Retinal pigment epithelial cell (primary cell): Measurements from ENCODE around the gene GLRX2.

Experiments
- DNase-seq: peaks from one replicate; pipeline ENCODE4 v3.0.0-alpha.2; 2010; ENCODE audit warnings: low read depth
- H3K4me3 ChIP-seq: 2 replicates; pipeline ENCODE4 v1.5.1; 2011; ENCODE audit warnings: mild to moderate bottlenecking, low read length, control low read depth, moderate library complexity
- TF ChIP-seq, protein P1 (sequence below): conservative IDR thresholded peaks from 2 replicates; pipeline ENCODE4 v1.5.1; 2011; ENCODE audit warnings: low read depth, low read length, control low read depth, inconsistent platforms

The GLRX2 gene

GRCh38 chr1:193140254-193140653 is 35.0 kb upstream of the GLRX2 start:
- TF ChIP-seq, protein P1, sequence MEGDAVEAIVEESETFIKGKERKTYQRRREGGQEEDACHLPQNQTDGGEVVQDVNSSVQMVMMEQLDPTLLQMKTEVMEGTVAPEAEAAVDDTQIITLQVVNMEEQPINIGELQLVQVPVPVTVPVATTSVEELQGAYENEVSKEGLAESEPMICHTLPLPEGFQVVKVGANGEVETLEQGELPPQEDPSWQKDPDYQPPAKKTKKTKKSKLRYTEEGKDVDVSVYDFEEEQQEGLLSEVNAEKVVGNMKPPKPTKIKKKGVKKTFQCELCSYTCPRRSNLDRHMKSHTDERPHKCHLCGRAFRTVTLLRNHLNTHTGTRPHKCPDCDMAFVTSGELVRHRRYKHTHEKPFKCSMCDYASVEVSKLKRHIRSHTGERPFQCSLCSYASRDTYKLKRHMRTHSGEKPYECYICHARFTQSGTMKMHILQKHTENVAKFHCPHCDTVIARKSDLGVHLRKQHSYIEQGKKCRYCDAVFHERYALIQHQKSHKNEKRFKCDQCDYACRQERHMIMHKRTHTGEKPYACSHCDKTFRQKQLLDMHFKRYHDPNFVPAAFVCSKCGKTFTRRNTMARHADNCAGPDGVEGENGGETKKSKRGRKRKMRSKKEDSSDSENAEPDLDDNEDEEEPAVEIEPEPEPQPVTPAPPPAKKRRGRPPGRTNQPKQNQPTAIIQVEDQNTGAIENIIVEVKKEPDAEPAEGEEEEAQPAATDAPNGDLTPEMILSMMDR = no peak
- no peak for DNase-seq
- H3K4me3 ChIP-seq = no peak overlapping the region

DNA sequence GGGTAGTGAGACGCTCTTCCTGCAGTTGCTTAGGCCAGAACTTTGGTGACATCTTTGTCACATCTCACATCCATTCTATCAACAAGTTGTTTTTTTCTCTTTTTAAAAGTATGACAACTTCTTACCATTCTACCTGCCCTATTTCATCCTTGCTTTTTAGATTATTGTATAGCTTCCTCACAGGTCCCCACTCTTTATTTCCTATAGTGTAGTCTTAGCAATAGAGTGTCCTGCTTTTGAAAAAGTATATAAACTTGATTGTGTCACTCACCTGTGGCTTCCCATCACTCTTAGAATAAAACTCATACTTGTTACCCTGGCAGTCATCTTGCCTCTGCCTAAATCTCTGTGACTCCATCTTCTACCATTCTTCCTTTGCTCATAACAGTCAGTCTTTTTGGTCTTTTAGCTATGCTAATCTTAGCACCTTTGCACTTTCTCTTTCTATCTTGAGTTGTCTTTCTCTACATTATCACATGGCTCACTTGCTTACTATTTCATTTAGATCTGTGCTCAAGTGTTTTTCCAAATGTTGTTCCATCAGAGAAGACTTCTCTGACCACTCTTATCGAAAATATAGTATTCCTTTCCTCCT is 26.1 kb upstream of the GLRX2 start:
- DNase-seq = no peak
- TF ChIP-seq, protein P1 = no peak
- no peak overlapping the region for H3K4me3 ChIP-seq

DNA sequence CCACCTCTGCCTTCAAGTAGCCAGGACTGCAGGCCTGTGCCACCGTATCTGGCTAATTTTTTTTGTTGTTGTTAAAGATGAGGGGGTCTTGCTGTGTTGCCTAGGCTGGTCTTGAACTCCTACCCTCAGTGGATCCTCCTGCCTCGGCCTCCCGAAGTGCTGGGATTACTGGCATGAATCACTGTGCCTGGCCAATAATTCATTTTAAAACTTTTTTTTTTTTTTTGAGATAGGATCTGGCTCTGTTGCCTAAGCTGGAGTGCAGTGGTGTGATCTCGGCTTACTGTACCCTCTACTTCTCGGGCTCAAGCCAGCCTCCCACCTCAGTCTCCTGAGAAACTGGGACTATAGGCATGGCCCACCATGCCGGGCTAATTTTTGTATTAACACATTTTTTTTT is 20.2 kb upstream of the GLRX2 start:
- H3K4me3 ChIP-seq = no peak overlapping the region
- no peak for DNase-seq
- TF ChIP-seq, protein P1 = no peak

DNA sequence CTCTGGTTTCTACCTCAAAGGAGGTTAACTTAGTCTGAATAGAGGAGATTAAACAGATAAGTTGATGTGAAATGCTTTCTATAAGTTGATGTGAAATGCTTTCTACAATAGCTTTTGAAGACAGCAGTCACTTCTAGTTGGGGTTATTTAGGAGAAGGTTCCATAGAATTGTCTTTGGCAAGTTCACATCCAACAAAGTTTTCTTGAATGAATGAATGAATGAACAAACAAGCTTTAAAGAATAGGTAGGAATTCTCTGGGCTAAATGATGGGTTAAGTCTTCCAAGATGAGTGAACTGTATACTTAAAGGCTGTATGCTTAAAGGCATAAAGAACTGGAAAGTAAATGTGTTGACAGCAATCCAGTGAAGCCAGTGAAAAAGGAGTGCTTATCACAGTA is 18.5 kb upstream of the GLRX2 start:
- TF ChIP-seq, protein P1 = no peak
- no peak for DNase-seq

DNA sequence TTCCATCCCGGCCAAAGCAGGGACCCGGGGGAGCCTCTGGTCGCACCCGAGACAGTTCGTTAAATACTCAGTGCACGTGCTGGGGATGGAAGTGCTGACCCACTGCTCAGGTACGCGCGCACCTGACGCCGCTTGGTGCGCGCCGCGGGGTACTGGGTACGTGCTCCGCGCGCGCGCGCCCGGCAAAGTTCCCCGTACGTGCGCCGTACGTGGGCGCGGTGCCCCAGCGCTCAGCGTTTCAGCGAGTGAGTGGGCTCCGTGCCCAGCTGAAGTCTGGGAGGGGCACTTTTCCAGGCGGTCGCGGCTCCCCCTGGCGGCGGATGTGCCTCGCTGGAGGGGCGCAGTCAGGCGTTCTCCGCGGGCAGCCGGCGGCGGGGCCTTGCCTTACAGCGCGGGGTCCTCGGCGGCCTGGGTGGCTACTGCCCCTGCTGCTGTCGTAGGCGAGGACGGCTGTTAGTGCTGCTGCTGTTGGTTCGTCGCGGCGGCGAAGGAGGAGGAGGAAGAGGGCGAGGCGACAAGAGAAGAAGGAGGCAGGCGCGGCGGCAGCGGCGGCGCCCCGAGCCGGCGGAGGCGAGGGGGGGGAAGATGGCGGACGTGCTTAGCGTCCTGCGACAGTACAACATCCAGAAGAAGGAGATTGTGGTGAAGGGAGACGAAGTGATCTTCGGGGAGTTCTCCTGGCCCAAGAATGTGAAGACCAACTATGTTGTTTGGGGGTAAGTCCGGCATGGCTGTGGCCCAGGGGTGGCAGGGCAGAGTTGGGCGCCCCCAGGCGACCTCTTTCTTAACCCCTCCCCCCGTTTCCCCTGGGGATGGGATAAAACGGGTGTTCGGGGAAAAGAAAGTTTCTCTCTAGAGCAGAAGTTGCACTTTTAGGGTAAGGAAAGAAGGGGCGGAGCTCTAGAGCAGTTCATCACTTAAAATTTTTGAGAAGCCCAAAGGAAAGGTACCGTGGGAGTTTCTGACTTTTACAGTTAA is 16.7 kb upstream of the GLRX2 start, which contains the start of gene CDC73:
Gene CDC73, plus strand, starts transcription at position 416 of the 978 bp plus-strand sequence. Its CDS starts 170 bp downstream, at position 586.
- DNase-seq = peak; percentile 87
- TF ChIP-seq, protein P1 = peak; percentile 81
- H3K4me3 ChIP-seq = peak within 1 kb of the TSS; percentile 71

More for the DNA sequence above, 18.5 kb upstream of the GLRX2 start:
- H3K4me3 ChIP-seq = peak overlapping the region; percentile 71

DNA sequence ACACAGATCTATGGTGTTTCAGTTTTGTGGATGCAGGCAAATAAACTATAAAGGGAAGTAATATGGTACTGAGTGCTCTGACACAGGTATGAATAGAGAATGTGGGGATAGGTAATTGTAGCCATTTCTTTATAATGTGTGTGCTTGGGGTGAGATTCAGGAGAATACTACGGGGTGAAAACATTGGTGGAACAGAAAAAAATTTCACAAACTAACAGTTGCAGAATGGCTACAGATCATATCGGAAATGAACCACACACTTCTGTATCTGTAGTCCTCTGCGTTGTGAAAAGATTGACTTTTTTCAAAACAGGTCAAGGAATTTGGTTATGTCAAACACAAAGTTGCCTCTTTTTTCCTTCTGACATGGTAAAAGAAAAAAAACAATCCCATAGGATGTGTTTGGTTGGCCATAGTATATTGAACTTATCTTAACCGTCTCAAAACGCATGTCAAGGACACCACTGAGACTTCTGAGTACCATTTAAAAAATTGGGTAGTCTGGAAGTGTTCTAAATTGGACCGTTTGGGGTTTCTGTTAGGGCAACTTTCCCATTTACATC is 15.5 kb upstream of the GLRX2 start:
- no peak overlapping the region for H3K4me3 ChIP-seq
- TF ChIP-seq, protein P1 = no peak
- DNase-seq = no peak
